HG02981 (cell line): Measurements from ENCODE around the gene TFAP2C.
"Not testable (repeated sequence)": the region's sequence is repeated elsewhere in the genome, so short reads cannot be mapped to it uniquely, and the experiment has no call there.

Experiments used
- ATAC-seq: cut with Tn5 transposase; IDR thresholded peaks from one replicate; pipeline ENCODE4 v1.9.1; 2021; ENCODE audit warnings: mild to moderate bottlenecking, moderate library complexity; ENCODE audit not compliant: unreplicated experiment

The TFAP2C gene

DNA sequence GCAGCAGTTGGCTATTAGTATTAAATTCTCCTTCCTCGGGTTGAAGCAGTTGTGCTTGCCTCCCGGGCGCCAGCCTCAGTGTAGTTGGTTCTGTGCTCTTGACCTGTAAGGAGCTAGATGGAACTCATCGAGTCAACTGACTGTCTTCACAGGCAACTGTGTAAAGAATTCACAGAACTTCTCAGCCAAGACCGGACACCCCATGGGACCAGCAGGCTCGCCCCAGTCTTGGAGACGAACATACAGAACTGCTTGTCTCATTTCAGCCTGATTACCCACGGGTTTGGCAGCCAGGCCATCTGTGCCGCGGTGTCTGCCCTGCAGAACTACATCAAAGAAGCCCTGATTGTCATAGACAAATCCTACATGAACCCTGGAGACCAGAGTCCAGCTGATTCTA is 8.5 kb downstream of the TFAP2C start:
- no peak for ATAC-seq

DNA sequence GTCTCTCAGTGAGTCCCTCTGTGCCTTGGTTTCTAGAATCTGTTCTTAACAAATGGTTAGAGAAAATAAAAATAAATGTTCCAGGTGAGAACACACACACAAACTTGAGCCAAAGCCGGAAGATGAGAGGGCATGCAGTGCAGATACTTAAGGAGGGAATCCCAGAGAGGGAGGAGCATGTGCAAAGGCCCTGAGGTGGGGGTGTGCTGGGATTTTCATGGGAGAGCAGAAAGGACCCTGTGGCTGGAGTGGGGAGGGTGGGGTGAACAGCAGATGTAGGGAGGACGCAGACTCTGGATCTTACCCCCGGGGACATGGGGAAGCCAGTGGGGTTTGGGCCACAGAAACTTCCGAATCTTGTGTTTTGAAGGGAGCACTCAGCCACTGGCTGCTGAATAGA is 17.5 kb downstream of the TFAP2C start:
- no peak for ATAC-seq

DNA sequence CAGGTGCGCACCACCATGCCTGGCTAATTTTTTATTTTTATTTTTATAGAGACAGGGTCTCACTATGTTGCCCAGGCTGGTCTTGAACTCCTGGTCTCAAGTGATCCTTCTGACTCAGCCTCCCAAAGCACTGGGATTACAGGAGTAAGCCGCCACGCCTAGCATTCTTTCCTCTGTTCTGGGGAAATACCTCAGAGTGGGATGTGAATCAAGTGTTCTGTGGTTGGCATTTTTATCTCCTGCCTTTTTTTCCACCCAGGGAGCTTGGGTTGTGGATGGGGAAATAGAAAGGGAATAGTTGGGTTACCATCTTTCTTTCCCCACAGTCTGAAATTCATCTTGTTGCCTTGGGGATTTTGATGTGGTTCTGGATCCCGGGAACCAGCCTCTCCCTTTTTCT is 24.1 kb downstream of the TFAP2C start:
- ATAC-seq: no peak

DNA sequence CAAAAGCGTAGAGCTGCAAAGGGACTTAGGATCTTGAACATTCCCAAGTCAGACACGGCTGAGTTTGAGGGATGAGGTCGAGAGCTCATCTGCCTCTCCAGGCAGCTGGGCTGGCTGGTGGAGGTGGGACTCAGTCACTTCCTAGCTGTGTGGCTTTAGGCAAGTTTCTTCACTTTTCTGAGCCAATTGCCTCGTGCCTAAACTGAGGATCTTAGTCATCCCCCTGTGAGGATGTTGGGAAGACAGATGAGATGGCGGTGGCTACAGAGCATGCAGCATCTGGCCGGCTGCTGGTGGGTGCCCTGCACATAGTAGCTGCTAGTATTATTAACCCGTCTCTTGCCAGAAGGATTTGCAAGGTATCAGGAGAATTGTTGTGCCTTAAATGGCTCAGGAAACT is 27.5 kb downstream of the TFAP2C start:
- no peak for ATAC-seq

DNA sequence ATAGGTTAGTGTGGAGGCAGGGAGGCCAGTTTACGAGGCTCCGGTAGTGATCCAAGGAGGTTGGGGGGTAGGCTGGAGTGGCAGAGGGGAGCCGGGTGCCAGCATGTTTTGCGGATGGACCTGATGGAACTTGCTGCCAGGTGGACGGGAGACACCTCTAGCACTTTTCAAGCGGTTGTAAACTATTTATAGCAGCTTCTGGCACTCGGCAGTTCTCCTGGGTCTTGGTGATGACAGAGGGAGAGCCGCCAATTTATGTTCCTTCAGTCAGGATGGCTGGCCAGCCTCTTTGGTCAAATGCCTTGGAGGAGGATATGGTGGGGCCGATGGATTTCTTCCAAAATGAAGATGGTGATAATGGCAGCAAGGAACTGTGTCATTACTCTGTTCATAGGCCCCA is 28.8 kb downstream of the TFAP2C start:
- ATAC-seq: no peak

DNA sequence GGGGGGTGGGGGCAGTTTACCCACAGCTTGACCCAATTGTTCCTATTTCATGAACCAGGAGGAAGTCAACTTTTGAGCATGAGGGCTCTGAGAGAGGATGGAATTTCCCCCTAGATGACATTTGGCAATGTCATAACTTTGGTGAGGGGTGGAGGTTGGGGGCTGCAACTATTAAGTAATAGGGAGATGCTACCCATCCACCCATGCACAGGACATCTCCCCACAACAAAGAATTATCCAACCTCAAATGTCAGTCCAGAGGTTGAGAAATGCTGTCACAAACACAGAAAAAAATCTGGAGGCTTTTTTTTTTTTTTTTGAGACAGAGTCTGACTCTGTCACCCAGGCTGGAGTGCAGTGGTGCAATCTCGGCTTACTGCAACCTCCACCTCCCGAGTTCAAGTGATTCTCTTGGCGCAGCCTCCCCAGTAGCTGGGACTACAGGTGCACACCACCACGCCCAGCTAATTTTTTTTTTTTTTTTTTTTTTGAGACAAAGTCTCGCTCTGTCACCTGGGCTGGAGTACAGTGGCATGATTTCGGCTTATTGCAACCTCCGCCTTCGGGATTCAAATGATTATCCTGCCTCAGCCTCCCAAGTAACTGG is 29.3 kb downstream of the TFAP2C start:
- ATAC-seq: not testable (repeated sequence)

DNA sequence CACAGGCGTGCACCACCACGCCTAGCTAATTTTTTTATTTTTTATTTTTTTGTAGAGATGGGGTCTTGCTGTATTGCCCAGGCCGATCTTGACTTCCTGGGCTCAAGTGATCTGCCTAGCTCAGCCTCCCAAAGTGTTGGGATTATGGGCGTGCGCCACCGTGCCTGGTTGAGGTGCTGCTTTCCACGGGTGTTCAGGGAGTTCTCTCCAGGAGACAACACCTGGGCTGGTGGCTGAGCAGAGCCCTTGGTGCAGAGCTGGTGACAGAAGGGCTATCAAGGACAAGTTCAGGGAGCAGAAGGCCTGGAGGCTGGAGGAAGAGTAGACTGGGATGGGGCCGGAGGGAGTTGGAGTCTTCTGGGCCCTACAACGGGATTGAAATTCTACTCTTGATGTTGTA is 34.6 kb downstream of the TFAP2C start:
- no peak for ATAC-seq

DNA sequence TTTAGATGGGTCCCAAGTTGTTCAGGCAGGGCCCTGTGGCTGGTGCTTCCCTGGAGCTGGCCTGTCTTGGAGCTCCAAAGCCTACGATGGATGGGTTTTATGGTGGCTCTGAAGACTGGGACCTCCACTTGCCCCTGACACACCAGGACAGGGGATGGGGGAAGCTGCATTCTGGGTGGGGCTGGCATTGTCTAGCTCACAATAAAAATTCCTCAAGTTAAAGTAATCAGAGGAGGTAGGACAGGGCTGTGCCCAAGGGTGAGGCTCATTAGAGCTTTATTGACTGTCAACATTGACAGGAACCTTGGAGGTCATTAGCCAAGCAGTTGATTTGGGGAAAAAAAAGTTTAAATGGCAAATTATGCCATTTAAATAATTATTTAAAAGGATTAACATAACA is 35.7 kb downstream of the TFAP2C start:
- ATAC-seq: no peak

DNA sequence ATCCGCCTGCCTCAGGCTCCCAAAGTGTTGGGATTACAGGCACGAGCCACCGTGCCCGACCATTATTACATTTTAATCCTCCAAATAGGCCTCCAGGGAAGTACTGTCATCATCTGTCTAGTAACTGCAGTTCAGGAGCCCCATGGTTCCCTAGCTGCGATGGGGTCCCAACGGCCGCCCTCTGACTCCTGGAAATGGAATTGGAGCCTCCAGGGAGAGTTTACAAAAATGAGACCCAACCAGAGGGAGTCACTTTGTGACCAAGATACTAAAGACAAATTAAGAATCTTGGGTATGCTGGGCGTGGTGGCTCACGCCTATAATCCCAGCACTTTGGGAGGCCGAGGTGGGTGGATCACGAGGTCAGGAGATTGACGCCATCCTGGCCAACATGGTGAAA is 36.7 kb downstream of the TFAP2C start:
- no peak for ATAC-seq

DNA sequence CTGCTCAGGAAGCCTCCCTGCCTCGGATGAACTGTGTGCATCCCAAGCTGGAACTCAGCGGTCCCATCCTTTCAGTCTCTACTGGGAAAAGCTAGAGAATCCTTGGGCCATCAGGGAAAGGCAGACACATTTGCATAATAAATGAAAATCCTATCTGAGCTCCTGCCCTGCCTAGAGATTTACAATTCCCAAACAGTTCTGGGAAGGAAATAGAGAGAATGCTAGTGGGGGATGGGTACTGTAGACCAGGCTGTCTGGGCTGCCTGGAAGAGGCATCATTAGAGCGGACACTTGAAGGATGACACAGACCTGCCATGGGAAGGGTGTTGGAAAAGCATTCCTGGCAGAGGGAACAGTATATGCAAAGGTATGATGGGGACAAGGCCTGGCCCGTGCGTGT is 44.3 kb downstream of the TFAP2C start:
- no peak for ATAC-seq

DNA sequence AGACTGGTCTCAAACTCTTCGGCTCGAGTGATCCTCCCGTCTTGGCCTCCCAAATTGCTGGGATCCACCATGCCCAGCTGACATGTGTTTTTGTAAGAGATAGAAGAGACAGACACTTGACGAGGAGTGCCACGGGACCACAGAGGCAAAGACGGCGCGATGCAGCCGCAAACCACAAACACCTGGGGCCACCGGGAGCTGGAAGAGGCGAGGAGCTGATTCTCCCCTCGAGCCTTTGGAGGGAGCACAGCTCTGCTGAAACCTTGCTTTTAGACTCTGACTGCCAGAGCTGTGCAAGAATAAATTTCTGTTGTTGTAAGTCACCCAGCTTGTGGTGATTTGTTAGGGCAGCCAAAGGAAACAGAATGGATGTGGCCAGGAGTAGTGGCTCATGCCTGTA is 46.9 kb downstream of the TFAP2C start:
- ATAC-seq: no peak

DNA sequence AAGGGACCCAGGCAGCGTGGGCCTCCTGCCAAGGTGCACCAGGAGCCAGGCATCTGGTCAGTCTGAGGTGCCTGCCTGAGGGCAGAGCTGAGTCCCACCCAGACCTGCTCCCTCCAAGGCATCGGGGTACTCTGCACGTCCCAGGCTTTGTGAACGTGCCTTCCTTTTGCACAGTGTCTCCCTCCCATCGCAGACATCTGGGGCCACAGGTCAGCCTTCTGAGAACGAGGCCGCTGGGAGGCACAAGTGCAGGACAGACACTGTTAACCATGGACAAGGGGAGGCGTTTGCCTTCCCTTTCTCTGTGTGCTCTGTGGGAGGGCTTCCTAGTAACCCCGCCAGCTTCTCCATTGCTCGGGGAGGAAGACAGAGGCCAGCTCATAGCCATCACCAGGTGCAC is 47.6 kb downstream of the TFAP2C start:
- no peak for ATAC-seq

DNA sequence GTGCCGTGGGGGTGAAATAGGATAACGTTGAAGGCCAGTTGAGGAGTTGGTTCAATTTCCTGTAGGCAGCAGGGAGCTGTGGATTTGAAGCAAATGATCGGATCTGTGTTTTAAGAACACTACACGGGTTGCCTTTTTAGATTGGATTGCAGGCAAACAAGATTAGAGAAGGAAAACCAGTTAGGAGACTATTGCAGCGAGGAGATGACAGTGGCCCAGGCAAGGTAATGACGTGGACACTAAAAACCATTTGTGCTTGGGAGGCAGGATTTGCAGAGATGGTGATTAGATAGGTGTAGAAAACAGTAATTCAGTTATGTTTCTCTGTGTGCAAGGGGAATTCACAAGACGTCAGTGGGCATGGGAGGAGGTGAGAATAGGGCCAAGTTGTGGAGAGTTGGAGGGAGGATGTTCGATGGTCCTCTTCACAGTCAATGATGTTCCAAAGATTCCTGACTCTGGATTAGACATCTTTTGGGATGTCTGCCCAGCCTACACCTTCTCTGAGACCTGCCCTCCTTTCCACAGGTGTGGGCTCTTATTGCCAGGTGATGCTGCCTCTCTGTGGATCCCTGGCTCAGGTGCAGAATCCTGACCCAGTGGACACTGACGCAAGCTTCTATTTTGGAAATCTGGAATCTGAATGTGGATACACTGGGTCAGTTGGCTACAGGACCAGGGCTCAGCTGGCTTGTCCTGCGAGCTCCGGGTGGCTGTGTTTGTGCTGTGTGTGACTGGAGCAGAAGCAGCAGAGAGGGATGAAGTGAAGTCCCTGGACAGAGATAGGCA is 54.2 kb downstream of the TFAP2C start:
- ATAC-seq: no peak

DNA sequence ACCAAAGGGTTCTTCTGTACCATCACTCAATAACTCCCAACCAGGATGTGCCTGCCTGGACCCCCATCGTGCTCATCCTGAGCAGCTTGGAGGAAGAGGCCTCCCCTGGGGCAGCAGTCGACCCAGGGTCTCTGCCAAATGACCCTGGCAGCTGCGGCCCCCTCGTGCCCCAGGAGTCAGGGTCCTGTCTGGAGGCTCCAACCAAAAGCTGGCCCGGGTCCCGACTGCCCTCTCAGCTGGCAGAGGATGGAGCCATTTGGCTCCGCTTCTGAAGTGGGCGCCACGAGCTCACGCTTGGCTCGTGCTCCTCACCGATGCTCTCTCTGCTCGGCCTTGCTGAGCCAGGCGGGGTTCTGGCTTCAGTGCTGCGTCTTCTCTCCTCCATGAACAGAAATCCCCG is 56.8 kb downstream of the TFAP2C start:
- no peak for ATAC-seq

DNA sequence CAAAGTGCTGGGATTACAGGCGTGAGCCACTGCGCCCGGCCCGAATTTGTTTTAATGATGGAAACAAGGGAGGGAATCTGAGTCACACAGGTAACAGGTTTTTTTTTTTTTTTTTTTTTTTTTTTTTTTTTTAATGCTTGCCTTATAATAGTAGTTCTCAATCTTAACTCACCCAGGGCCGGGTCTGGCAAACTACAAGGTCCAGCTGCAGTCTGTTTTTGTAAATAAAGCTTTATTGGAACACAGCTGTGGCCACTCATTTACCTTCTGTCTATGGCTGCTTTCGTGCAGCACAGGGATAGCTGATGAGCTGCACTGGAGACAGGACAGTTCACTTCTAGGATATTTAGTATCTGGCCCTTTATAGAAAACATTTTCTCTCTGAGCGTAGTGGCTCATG is 58.0 kb downstream of the TFAP2C start:
- ATAC-seq: no peak

DNA sequence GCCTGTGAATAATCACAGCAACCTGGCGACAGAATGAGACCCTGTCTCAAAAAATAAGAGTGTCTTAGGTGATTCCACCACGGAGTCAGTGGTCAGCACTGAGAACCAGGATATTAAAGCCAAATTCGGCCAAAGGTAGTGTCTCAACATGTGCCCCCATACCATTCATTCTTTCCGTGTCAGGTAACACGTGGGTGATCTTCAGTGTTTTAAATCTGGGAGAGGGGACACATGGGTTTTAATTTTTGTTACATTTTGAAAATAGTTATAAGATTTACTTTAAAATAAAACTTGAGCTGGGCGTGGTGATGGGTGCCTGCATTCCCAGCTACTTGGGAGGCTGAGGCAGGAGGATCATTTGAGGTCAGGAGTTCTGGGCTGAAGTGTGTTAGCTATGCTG is 59.0 kb downstream of the TFAP2C start:
- ATAC-seq: no peak
